ENCODE measurements around the gene ABCB10.

- TF ChIP-seq POLR2A (IDR thresholded peaks at IDR 0.05) (no peak), CTCF (IDR thresholded peaks at IDR 0.05) (no peak), POLR2AphosphoS5 (IDR thresholded peaks at IDR 0.05) (no peak)
These were observed 27.2 kb downstream of the ABCB10 start for GRCh38 chr1:229531326-229531725.

All from prostate gland (tissue), 2 donors.